Measurements from ENCODE around the gene GTF2H4.

Gene GTF2H4

DNA sequence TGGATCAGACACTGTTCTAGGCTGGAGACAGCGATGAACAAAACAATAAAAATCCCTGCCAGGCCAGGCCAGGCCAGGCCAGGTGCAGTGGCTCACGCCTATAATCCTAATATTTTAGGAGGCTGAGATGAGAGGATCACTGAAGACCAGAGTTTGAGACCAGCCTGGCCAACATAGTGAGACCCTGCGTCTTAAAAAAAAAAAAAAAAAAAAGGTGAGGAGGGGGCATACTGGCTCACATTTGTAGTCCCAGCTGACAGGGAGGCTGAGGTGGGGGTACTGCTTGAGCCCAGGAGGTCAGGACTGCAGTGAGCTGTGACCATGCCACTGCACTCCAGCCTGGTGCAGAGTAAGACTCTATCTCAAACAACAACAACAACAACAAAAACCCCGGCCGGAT lies 37.3 kb downstream of the GTF2H4 start:
- Histone ChIP-seq H3K27me3 (peaks cover 0 to 24% of the 10 kb centered on the region in 2 donors), H3K27ac (no peak overlapping the region), H3K4me1 (peaks cover 0 to 11% (median 3%) of the 10 kb centered on the region in 4 donors), H3K9me3 (no peaks in the 10 kb centered on the region), H3K36me3 (no peaks in the 10 kb centered on the region), H3K4me3 (no peak overlapping the region)
- DNase-seq = no peak
- TF ChIP-seq, protein P1, sequence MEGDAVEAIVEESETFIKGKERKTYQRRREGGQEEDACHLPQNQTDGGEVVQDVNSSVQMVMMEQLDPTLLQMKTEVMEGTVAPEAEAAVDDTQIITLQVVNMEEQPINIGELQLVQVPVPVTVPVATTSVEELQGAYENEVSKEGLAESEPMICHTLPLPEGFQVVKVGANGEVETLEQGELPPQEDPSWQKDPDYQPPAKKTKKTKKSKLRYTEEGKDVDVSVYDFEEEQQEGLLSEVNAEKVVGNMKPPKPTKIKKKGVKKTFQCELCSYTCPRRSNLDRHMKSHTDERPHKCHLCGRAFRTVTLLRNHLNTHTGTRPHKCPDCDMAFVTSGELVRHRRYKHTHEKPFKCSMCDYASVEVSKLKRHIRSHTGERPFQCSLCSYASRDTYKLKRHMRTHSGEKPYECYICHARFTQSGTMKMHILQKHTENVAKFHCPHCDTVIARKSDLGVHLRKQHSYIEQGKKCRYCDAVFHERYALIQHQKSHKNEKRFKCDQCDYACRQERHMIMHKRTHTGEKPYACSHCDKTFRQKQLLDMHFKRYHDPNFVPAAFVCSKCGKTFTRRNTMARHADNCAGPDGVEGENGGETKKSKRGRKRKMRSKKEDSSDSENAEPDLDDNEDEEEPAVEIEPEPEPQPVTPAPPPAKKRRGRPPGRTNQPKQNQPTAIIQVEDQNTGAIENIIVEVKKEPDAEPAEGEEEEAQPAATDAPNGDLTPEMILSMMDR (IDR thresholded peaks at IDR 0.05) = no peak
- intact Hi-C loops (cut with DNase I; ENCODE audit: low total_unique reads) = no loop called here

GRCh38 chr6:30947231-30947630 lies 39.2 kb downstream of the GTF2H4 start:
- DNase-seq = no peak
- TF ChIP-seq, protein P1 (IDR thresholded peaks at IDR 0.05) = no peak
- no peaks in the 10 kb centered on the region for H3K9me3 ChIP-seq
- H3K4me3 ChIP-seq = no peak overlapping the region
- intact Hi-C loops (cut with DNase I; ENCODE audit: low total_unique reads) = no loop called here
- H3K4me1 ChIP-seq = peaks cover 0 to 10% (median 3%) of the 10 kb centered on the region in 4 donors
- H3K36me3 ChIP-seq = no peaks in the 10 kb centered on the region
- H3K27me3 ChIP-seq = peaks cover 0 to 30% of the 10 kb centered on the region in 2 donors
- H3K27ac ChIP-seq = no peak overlapping the region

- DNase-seq = no peak
- H3K9me3 ChIP-seq = no peaks in the 10 kb centered on the region
- intact Hi-C loops (cut with DNase I; ENCODE audit: low total_unique reads) = no loop called here
Observed at GRCh38 chr6:30948811-30949210, 40.8 kb downstream of the GTF2H4 start.

GRCh38 chr6:30951907-30952469 lies 44.0 kb downstream of the GTF2H4 start:
- DNase-seq = no peak
- Histone ChIP-seq H3K27ac (no peak overlapping the region), H3K4me3 (no peak overlapping the region), H3K9me3 (no peaks in the 10 kb centered on the region), H3K27me3 (peaks cover 0 to 54% of the 10 kb centered on the region in 2 donors), H3K36me3 (no peaks in the 10 kb centered on the region), H3K4me1 (peaks cover 0 to 11% (median 5%) of the 10 kb centered on the region in 4 donors)
- TF ChIP-seq, protein P1 (IDR thresholded peaks at IDR 0.05) = no peak
- intact Hi-C loops (cut with DNase I; ENCODE audit: low total_unique reads) = no loop called here

More at GRCh38 chr6:30948811-30949210, 40.8 kb downstream of the GTF2H4 start:
- no peak overlapping the region for H3K27ac ChIP-seq
- peaks cover 0 to 35% of the 10 kb centered on the region in 2 donors for H3K27me3 ChIP-seq
- H3K36me3 ChIP-seq = no peaks in the 10 kb centered on the region
- H3K4me1 ChIP-seq = no peaks in the 10 kb centered on the region
- no peak overlapping the region for H3K4me3 ChIP-seq
- TF ChIP-seq, protein P1 (IDR thresholded peaks at IDR 0.05) = no peak

GRCh38 chr6:30954631-30955366 lies 46.8 kb downstream of the GTF2H4 start:
- no peaks in the 10 kb centered on the region for H3K36me3 ChIP-seq
- peaks cover 0 to 11% (median 5%) of the 10 kb centered on the region in 4 donors for H3K4me1 ChIP-seq
- DNase-seq = no peak
- peaks cover 0 to 44% of the 10 kb centered on the region in 2 donors for H3K27me3 ChIP-seq
- no peak overlapping the region for H3K27ac ChIP-seq
- intact Hi-C loops (cut with DNase I; ENCODE audit: low total_unique reads) = no loop called here
- TF ChIP-seq, protein P1 (IDR thresholded peaks at IDR 0.05) = no peak
- peak overlapping the region; percentile 34 to 46 for H3K4me3 ChIP-seq
- H3K9me3 ChIP-seq = no peaks in the 10 kb centered on the region
